Measurements from ENCODE around the gene DPP4.

The DPP4 gene

GRCh38 chr2:162065767-162066166, 8.2 kb downstream of the DPP4 start:
- TF ChIP-seq RARB (CRISPR knock-in tag; IDR thresholded peaks at IDR 0.05) = no peak
- no peak for ATAC-seq

- TF ChIP-seq ZC3H10 (CRISPR knock-in tag; IDR thresholded peaks at IDR 0.05) (no peak), ZNF70 (CRISPR knock-in tag; IDR thresholded peaks at IDR 0.05) (no peak), ZNF8 (CRISPR knock-in tag; IDR thresholded peaks at IDR 0.05) (no peak), TSHZ2 (CRISPR knock-in tag; IDR thresholded peaks at IDR 0.05) (no peak), ISL1 (CRISPR knock-in tag; IDR thresholded peaks at IDR 0.05) (no peak), TCF4 (CRISPR knock-in tag; IDR thresholded peaks at IDR 0.05; ENCODE audit: borderline replicate concordance) (no peak), PPARA (CRISPR knock-in tag; IDR thresholded peaks at IDR 0.05; ENCODE audit: borderline replicate concordance) (no peak), SNAI2 (CRISPR knock-in tag; IDR thresholded peaks at IDR 0.05) (no peak), CREB5 (CRISPR knock-in tag; IDR thresholded peaks at IDR 0.05; ENCODE audit: low read depth) (no peak), RARB (CRISPR knock-in tag; IDR thresholded peaks at IDR 0.05) (no peak), ESRRG (CRISPR knock-in tag; IDR thresholded peaks at IDR 0.05) (no peak), ZFP3 (CRISPR knock-in tag; IDR thresholded peaks at IDR 0.05) (no peak), ARNTL (CRISPR knock-in tag; IDR thresholded peaks at IDR 0.05; ENCODE audit: borderline replicate concordance, low read depth) (no peak), PATZ1 (CRISPR knock-in tag; IDR thresholded peaks at IDR 0.05; ENCODE audit: borderline replicate concordance) (no peak), ZFP30 (CRISPR knock-in tag; IDR thresholded peaks at IDR 0.05) (no peak), BACH2 (CRISPR knock-in tag; IDR thresholded peaks at IDR 0.05; ENCODE audit: borderline replicate concordance) (no peak), CSDC2 (CRISPR knock-in tag; IDR thresholded peaks at IDR 0.05) (no peak), GLIS3 (CRISPR knock-in tag; IDR thresholded peaks at IDR 0.05) (no peak)
- ATAC-seq = no peak
Measured at GRCh38 chr2:162063899-162064298, 10.1 kb downstream of the DPP4 start.

- ATAC-seq = no peak
- no peak for TF ChIP-seq ZC3H10 (CRISPR knock-in tag; IDR thresholded peaks at IDR 0.05)
- no peak for TF ChIP-seq ARNTL (CRISPR knock-in tag; IDR thresholded peaks at IDR 0.05; ENCODE audit: borderline replicate concordance, low read depth)
- TF ChIP-seq PPARA (CRISPR knock-in tag; IDR thresholded peaks at IDR 0.05; ENCODE audit: borderline replicate concordance) = no peak
- TF ChIP-seq RARB (CRISPR knock-in tag; IDR thresholded peaks at IDR 0.05) = no peak
- TF ChIP-seq ZFP30 (CRISPR knock-in tag; IDR thresholded peaks at IDR 0.05) = no peak
- TF ChIP-seq ZNF8 (CRISPR knock-in tag; IDR thresholded peaks at IDR 0.05) = no peak
- TF ChIP-seq CSRNP3 (CRISPR knock-in tag; IDR thresholded peaks at IDR 0.05) = no peak
Measured at GRCh38 chr2:162063281-162063680, 10.7 kb downstream of the DPP4 start.

GRCh38 chr2:162062559-162062958, 11.5 kb downstream of the DPP4 start:
- TF ChIP-seq CREB5 (CRISPR knock-in tag; IDR thresholded peaks at IDR 0.05; ENCODE audit: low read depth) (no peak), TSHZ2 (CRISPR knock-in tag; IDR thresholded peaks at IDR 0.05) (no peak)
- no peak for ATAC-seq
